Neuron (in vitro differentiated cells): Measurements from ENCODE around the gene PRSS21.

Source experiments
- H2AFZ ChIP-seq: one replicate; pipeline ENCODE4 v1.6.1; 2013; ENCODE audit warnings: low read depth, mild to moderate bottlenecking, inconsistent platforms, low read length, moderate library complexity
- H3K27me3 ChIP-seq: one replicate; pipeline ENCODE4 v1.6.1; 2013; ENCODE audit warnings: low read length; ENCODE audit not compliant: insufficient read depth
- H3K36me3 ChIP-seq: one replicate; pipeline ENCODE4 v1.6.1; 2013; ENCODE audit warnings: low read length; ENCODE audit not compliant: insufficient read depth
- H3K4me1 ChIP-seq: one replicate; pipeline ENCODE4 v1.6.1; 2013; ENCODE audit warnings: low read length; ENCODE audit not compliant: insufficient read depth
- H3K4me3 ChIP-seq: 2 replicates; pipeline ENCODE4 v1.5.1; 2013; ENCODE audit warnings: mild to moderate bottlenecking, low read length, moderate library complexity
- H3K9me3 ChIP-seq: one replicate; pipeline ENCODE4 v1.6.1; 2013; ENCODE audit warnings: low read length

PRSS21 gene

DNA sequence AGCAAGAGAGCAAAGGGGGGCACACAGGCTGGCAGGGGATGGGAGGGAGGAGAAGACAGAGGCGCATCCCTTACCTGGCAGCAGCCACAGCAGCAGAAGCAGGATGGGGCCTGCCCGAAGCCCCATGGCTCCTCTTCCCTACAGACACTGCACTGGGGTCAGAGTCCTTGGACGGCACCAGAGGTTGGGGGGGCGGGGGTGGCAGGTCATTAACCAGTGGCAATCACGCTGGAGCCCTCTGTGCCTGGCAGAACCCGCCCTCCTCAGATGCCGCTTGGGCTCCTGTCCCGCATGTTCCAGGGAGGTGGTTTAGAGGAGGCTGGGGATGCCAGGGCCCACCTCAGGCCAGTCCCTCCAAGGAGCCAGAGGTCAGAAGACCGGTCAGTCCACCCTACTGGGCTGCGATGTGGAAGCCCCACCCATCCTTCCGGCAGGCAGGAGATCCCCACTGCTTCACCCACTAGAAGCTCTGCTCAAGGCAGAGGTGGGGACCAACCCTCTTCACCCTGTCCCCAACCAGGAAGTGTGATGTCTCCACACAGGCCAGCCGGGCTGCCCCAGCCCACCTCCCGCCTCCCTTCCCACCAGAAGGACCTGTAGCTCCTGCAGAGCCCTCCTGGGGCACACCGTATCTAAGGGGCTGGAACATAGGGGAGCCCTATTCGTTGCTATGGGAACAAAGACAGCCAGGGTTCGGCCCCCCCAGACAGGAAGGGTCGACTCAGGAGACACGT, 24.7 kb downstream of the PRSS21 start:
- peaks cover 3% of the 10 kb centered on the region for H3K27me3 ChIP-seq
- H3K4me3 ChIP-seq: no peak overlapping the region
- no peaks in the 10 kb centered on the region for H3K36me3 ChIP-seq
- H3K4me1 ChIP-seq: no peaks in the 10 kb centered on the region
- H2AFZ ChIP-seq: no peak overlapping the region
- H3K9me3 ChIP-seq: no peaks in the 10 kb centered on the region

DNA sequence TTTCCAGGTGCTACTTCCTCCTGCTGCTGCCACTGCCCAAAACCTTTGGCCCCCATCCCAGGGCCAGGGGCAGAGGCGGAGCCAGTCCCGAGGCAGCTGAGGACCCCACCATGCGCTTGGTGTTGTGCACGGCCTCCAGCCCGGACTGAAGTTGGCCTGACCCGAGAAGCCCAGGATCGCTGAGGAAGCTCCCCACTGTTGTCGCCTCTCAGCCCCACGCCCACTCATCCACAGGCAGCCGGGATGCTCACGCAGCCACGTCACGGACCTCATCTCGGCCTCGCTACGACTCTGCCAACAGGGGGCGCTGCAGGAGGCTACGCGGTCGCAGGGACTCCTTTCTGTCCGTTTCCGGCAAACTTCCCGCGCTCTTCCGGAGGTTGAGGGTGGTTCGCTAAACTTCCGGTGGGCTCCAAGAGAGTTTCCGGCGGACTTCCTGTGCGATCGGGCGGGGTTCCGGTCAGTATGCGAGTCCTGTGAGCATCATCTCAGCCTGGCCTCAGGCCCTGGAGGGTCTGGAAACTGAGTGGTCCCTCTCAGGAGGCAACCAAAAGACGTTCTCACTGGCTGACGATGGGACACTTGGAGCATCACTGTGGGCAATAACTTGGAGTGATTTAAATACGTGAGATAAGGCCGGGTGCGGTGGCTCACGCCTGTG, 25.4 kb downstream of the PRSS21 start:
- no peaks in the 10 kb centered on the region for H3K36me3 ChIP-seq
- no peaks in the 10 kb centered on the region for H3K4me1 ChIP-seq
- no peak overlapping the region for H3K4me3 ChIP-seq
- peaks cover 3% of the 10 kb centered on the region for H3K27me3 ChIP-seq
- no peaks in the 10 kb centered on the region for H3K9me3 ChIP-seq
- H2AFZ ChIP-seq: no peak overlapping the region

DNA sequence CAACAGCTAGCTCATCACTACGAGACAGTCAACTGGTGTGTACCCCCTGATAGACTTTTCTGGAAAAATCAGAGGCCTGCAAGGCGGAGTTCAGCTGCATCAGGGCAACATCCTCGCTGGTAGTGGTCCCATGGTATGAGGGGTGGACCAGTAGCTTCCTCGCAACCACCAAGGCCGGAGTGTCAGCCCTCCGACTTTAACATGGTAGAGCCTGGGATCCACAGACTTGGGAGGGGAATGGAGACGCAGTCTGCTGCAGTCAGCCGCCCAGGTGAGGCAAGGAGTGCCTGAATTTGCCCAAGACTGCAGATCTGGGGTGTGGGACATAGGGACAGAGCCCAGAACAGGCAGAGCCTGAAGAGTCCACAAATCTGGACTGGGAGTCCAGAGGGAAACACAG, 26.5 kb downstream of the PRSS21 start:
- Histone ChIP-seq H3K27me3 (peaks cover 3% of the 10 kb centered on the region), H3K4me3 (no peak overlapping the region), H3K4me1 (no peaks in the 10 kb centered on the region), H3K36me3 (no peaks in the 10 kb centered on the region), H3K9me3 (no peaks in the 10 kb centered on the region), H2AFZ (no peak overlapping the region)

DNA sequence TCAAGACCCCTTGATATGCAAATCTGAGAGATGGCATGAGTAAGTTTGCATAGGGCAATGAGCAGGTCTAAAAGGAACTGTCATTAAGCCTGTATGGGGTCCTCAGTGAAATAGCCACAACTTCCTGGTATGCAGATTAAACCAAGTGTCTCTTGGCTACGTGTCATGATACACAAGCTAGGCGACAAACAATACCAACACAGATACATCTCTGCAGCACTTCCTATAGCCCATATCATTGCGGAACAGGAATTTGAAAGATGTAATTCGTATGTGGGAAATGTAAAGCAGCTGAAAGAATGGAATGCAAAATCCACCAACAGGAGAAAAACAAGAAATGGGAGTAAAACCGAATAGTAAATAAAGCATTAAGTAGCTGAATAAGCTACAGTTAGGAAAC, 28.1 kb downstream of the PRSS21 start:
- Histone ChIP-seq H3K9me3 (no peaks in the 10 kb centered on the region), H3K4me3 (no peak overlapping the region), H3K4me1 (no peaks in the 10 kb centered on the region), H3K27me3 (peaks cover 3% of the 10 kb centered on the region), H3K36me3 (no peaks in the 10 kb centered on the region), H2AFZ (no peak overlapping the region)

DNA sequence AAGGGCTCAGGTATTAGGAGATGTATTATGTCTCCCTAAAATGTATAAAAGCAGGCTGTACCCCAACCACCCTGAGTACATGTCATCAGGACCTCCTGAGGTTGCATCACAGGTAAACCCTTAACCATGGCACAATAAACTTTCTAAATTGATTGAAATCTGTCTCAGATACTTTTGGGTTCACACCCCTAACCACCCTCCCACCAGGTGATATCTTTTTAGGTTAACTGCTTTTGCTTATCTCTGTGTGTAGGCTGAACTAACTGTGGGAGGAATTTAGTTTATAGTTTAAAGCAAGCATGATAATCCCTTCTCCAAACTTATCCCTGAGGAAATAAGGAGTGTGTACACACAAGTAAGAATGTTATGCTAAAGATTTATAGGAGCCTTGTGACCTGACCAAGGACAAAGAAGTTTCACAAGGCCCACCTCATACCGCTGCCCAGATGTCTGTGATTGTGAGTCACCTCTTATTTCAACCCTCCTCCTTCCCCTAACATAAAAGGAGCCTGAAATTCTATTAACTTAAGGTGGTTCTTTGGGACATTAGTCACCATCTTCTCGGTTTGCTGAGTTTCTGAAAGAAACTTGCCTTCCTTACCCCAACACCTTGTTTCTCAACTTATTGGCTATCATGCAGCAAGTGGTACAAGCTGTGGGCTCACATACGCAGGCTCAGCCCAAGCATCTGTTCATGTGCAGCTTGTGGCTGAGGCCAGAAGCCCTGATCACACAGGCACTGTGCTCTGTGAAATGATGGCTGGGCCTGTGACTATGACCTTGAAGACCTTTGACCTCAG, 29.7 kb downstream of the PRSS21 start:
- Histone ChIP-seq H3K4me1 (no peaks in the 10 kb centered on the region), H3K9me3 (no peaks in the 10 kb centered on the region), H2AFZ (no peak overlapping the region), H3K27me3 (peaks cover 3% of the 10 kb centered on the region), H3K4me3 (no peak overlapping the region), H3K36me3 (no peaks in the 10 kb centered on the region)

DNA sequence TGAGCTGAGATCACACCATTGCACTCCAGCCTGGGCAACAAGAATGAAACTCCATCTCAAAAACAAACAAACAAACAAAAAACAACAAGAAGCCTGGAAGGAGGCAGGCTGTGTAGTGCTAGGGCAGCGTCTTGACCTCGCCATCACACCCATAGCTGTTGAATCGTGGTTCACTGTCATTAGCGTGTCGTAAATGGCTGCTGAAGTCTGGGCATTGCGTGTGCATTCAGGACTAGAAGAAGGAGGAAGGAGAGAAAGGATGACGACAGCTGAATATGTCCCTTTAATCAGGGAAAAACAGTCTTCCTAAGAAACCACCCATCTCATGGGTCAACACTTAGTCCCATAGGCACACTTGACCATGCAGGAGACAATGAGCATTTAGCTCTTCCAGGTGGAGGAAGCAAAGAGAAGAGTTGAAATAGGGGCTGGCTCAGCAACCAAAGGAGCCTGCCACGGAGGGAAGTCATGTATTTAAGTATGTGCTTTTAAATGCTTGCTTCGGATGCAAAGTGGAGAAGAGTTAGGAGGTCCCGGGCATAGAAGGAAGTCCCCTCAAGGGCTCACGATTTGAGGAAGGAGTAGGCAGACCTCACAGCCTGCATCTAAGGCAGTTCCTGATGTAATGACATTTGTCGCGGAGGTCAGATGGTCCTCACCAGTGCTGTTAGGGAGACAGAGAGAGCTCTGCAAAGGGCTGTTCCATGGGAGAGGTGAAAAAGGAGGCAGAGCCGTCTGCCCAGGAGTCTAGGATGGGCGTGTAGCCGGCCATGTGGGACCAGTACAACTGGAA, 32.1 kb downstream of the PRSS21 start:
- H3K9me3 ChIP-seq: no peaks in the 10 kb centered on the region

DNA sequence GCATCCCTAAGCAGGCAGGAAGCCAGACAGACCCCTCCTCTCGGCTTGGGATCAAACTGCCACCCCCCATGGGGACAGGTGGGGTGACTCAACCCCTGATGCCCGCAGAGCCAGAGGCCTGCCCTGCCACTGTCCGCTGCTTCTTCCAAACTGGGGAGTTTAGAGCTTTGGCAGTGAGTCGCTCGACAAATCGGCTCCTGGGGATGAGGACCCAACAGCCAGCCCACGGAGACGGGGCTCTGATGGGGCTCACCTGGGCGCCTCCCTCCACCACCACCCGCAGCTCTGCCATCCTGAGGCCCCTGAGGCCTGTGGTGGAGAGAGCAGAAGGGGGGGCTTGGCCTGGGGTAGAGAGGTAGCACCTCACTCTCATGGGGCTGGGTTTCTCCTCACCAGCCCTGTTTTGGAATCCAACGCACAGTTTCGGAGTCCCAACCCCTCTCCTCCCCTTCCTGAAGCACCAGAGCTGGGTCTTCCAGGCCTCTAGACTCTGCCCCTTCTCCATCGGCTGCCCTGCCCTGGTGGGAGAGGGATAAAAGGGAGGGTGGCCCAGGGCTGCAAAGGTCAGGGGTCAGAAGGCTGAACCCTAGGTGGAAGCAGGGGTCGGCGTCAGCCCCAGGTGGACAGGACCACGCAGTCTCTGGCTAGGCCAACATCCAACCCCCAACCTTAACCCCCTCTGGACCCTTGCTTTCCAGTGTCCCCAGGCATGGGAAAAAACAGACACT, 35.1 kb downstream of the PRSS21 start:
- Histone ChIP-seq H3K36me3 (no peaks in the 10 kb centered on the region), H3K4me1 (no peaks in the 10 kb centered on the region), H3K27me3 (peaks cover 13% of the 10 kb centered on the region), H3K4me3 (no peak overlapping the region), H2AFZ (no peak overlapping the region), H3K9me3 (peaks cover 2% of the 10 kb centered on the region)

More for the DNA sequence above, 32.1 kb downstream of the PRSS21 start:
- H2AFZ ChIP-seq: no peak overlapping the region
- H3K27me3 ChIP-seq: peaks cover 3% of the 10 kb centered on the region
- no peaks in the 10 kb centered on the region for H3K4me1 ChIP-seq
- no peaks in the 10 kb centered on the region for H3K36me3 ChIP-seq
- H3K4me3 ChIP-seq: no peak overlapping the region

DNA sequence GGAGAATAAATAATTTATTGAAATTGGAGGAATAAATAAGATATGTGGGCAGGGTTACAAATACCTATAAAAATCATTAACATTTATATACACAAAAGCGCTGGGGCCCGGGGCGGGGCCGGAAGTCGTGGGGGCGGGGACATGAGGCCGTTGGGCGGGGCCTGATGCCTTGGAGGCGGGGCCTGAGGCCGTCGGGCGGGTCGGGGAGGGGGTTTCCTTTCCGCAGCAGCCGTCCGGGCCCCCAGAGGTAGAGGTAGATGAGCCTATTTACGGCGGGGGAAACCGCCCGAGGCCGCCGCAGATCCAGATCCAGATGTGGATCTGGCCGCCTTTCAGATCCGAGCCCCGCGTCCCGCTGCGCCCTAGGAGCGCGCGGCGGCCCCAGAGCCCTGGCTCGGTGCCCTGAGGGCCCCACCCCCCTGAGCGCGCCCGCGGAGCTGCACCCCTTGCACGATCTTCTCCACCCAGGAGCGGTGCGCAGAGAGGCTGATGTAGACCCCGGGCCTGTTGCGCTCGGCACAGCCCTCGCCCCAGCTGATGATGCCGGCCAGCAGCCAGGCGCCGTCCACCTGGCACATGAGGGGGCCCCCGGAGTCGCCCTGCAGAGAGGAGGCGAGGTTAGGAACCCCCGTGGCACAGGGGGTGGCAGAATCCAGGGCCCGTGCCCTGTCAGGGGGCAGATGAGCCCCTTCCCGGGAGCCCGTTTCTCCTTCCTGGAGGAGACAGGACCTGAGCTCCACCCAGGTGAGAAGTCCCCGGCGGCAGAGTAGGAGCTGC, 35.9 kb downstream of the PRSS21 start:
- Histone ChIP-seq H3K9me3 (peaks cover 2% of the 10 kb centered on the region), H3K4me3 (no peak overlapping the region), H2AFZ (no peak overlapping the region), H3K36me3 (no peaks in the 10 kb centered on the region), H3K4me1 (no peaks in the 10 kb centered on the region), H3K27me3 (peaks cover 20% of the 10 kb centered on the region)

DNA sequence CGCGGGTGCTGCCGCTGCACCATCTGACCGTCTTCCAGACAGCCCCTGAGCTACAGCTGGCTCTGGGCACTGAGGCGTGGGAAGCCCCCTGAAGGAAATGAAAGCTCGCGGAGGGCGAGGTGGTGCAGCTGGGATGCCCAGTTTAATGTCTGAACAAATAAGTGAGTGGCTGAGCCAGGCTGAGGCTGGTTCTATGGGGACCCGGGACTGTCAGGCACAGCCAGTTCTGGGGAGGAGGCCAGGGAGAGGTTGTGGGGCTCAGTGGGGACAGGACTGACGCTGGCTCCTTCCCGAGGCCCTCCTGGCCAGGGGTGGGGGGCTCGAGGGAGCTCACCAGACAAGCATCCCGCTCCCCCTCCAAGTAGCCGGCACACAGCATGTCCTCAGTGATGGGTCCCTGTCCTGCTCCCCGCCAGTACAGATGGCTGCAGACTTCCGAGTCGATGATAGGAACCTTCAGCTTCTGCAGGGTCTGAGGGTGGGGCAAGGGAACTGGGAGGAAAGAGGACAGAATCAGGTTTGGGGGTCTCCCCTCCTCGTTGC, 36.6 kb downstream of the PRSS21 start:
- H3K36me3 ChIP-seq: no peaks in the 10 kb centered on the region
- H3K4me1 ChIP-seq: no peaks in the 10 kb centered on the region
- H3K27me3 ChIP-seq: peaks cover 27% of the 10 kb centered on the region
- H3K9me3 ChIP-seq: peaks cover 2% of the 10 kb centered on the region
- no peak overlapping the region for H2AFZ ChIP-seq
- H3K4me3 ChIP-seq: no peak overlapping the region

DNA sequence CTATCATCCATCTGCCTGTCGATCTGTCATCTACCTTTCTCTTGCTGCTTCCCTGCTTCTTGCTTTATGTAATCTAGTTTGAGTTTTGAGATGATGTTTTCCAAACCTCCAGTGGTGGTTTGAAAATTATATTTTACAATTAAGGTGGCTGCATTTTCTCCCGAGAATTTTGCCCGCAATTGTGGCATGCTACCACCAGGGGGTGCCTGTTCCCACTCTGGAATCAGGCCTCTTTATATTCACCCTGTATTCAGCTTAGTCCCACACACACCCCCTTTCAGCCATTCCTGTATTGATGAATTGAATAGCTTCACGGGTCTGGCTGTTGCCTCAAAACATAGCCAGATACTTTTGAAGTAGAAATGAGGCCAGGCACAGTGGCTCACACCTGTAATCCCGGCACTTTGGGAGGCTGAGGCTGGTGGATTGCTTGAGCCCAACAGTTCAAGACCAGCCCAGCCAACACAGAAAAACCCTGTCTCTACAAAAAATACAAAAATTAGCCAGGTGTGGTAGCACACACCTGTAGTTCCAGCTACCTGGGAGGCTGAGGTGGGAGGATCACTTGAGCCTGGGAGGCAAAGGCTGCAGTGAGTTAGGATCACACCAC, 37.8 kb downstream of the PRSS21 start:
- Histone ChIP-seq H3K4me3 (no peak overlapping the region), H3K27me3 (peaks cover 30% of the 10 kb centered on the region), H3K36me3 (no peaks in the 10 kb centered on the region), H2AFZ (no peak overlapping the region), H3K4me1 (no peaks in the 10 kb centered on the region), H3K9me3 (peaks cover 2% of the 10 kb centered on the region)

DNA sequence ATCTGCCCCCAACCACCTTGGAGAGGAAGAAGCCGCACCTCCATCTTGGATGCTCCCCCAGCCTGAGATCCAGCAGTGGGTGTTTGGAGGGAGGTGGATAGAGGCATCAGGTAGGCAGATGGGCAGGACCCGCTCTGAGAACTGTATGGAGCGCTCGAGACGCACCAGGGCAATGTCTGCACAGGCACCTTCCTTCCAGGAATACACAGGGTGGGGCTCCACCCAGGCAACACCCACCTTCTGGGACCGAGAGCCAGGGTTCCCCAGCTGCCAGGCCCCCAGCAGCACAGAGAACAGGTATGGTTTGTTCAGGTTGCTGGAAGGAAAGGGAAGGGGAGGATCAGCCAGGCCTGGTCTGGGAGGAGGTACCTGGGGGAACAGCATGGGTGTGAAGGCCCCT, 38.5 kb downstream of the PRSS21 start:
- no peak overlapping the region for H2AFZ ChIP-seq
- H3K4me3 ChIP-seq: no peak overlapping the region
- H3K4me1 ChIP-seq: no peaks in the 10 kb centered on the region
- H3K36me3 ChIP-seq: no peaks in the 10 kb centered on the region
- peaks cover 37% of the 10 kb centered on the region for H3K27me3 ChIP-seq
- H3K9me3 ChIP-seq: peaks cover 2% of the 10 kb centered on the region
